Fibroblast of peridontal ligament (primary cell): ENCODE data around the gene NCOA7.

ENCODE experiments used
- DNase-seq: peaks from one replicate; pipeline ENCODE4 v3.0.0-alpha.2; 2010; ENCODE audit errors: extremely low read depth

The NCOA7 gene

GRCh38 chr6:125812394-125813292 is 21.9 kb downstream of the NCOA7 start:
- DNase-seq = peak; percentile 99

GRCh38 chr6:125814481-125814880 is 23.7 kb downstream of the NCOA7 start:
- DNase-seq = no peak

GRCh38 chr6:125815080-125815910 is 24.5 kb downstream of the NCOA7 start:
- DNase-seq = no peak

GRCh38 chr6:125816828-125817280 is 26.1 kb downstream of the NCOA7 start:
- no peak for DNase-seq

- DNase-seq = peak; percentile 43
Measured at GRCh38 chr6:125818225-125818657, 27.5 kb downstream of the NCOA7 start.

- DNase-seq = peak; percentile 72
Measured at GRCh38 chr6:125818772-125819260, 28.1 kb downstream of the NCOA7 start.

GRCh38 chr6:125819535-125820326 is 29.0 kb downstream of the NCOA7 start:
- no peak for DNase-seq

- no peak for DNase-seq
Measured at GRCh38 chr6:125821825-125822281, 31.1 kb downstream of the NCOA7 start.

GRCh38 chr6:125823180-125823579 is 32.4 kb downstream of the NCOA7 start:
- DNase-seq = no peak

- DNase-seq = peak; percentile 45
Measured at GRCh38 chr6:125824946-125825771, 34.4 kb downstream of the NCOA7 start.

- DNase-seq = no peak
Measured at GRCh38 chr6:125826695-125827463, 36.1 kb downstream of the NCOA7 start.

- DNase-seq = peak; percentile 59
Measured at GRCh38 chr6:125827788-125828320, 37.1 kb downstream of the NCOA7 start.

GRCh38 chr6:125828476-125829039 is 37.8 kb downstream of the NCOA7 start:
- no peak for DNase-seq

GRCh38 chr6:125829433-125829832 is 38.7 kb downstream of the NCOA7 start:
- DNase-seq = no peak

GRCh38 chr6:125831659-125832058 is 40.9 kb downstream of the NCOA7 start:
- no peak for DNase-seq

- DNase-seq = no peak
Measured at GRCh38 chr6:125832391-125833117, 41.8 kb downstream of the NCOA7 start.

- no peak for DNase-seq
Measured at GRCh38 chr6:125834348-125834747, 43.6 kb downstream of the NCOA7 start.

- DNase-seq = peak; percentile 75
Measured at GRCh38 chr6:125835221-125835744, 44.5 kb downstream of the NCOA7 start.
